ENCODE measurements around the gene ZFP62. TPM values are rescaled to one million over a fixed set of nuclear protein-coding genes. Genes with fewer than 3 reads are reported as not detected.
A peak's percentile ranks its signal among the peaks of the same experiment; 100 is the strongest.

ZFP62 gene
- total RNA-seq, 1 donor from 2014 or later, result 38.4 TPM

GRCh38 chr5:180810210-180810958, 50.7 kb downstream of the ZFP62 start:
- peak; percentile 99 for DNase-seq

- DNase-seq, result peak; percentile 94
Observed at GRCh38 chr5:180809403-180810209, 51.5 kb downstream of the ZFP62 start.

GRCh38 chr5:180808461-180809000, 52.5 kb downstream of the ZFP62 start:
- DNase-seq, result no peak

GRCh38 chr5:180807654-180808414, 53.2 kb downstream of the ZFP62 start:
- no peak for DNase-seq

- DNase-seq, result no peak
Observed at GRCh38 chr5:180807046-180807445, 54.0 kb downstream of the ZFP62 start.

- DNase-seq, result no peak
Observed at GRCh38 chr5:180806351-180807011, 54.6 kb downstream of the ZFP62 start.

- no peak for DNase-seq
Observed at GRCh38 chr5:180804129-180804618, 56.9 kb downstream of the ZFP62 start.

- DNase-seq, result peak; percentile 79
Observed at GRCh38 chr5:180803181-180804128, 57.6 kb downstream of the ZFP62 start.

- peak; percentile 93 for DNase-seq
Observed at GRCh38 chr5:180802325-180803180, 58.5 kb downstream of the ZFP62 start, which contains the start of gene MGAT1. TSS of gene MGAT1 (minus strand) at chr5:180802806. CDS start at chr5:180792971, 9,835 bp downstream.

- no peak for DNase-seq
Observed at GRCh38 chr5:180801596-180802324, 59.3 kb downstream of the ZFP62 start.

GRCh38 chr5:180799902-180800801, 60.9 kb downstream of the ZFP62 start:
- no peak for DNase-seq

- no peak for DNase-seq
Observed at GRCh38 chr5:180799194-180799593, 61.9 kb downstream of the ZFP62 start.

GRCh38 chr5:180798193-180798592, 62.9 kb downstream of the ZFP62 start:
- DNase-seq, result no peak
